Thoracic aorta (tissue), 2 donors: ENCODE measurements around the gene DPH7. TPM values are rescaled to one million over a fixed set of nuclear protein-coding genes. Genes with fewer than 3 reads are reported as not detected.

Source experiments
- ATAC-seq: fragments of 150-250 bp; one replicate; pipeline ENCODE4 v1.8.0; 2017; ENCODE audit warnings: low read depth; ENCODE audit not compliant: insufficient number of reproducible peaks, low FRiP score
- DNase-seq: peaks from one replicate; pipeline ENCODE4 v3.0.0-alpha.2; 2020; ENCODE audit warnings: low spot score
- H3K27ac ChIP-seq, 2 donors: fragments of 200-600 bp; sonication (generic); 1 replicate in 1 of 2; 2 replicates in 1 of 2; pipeline ENCODE4 v1.5.1; 2016; ENCODE audit warnings: mild to moderate bottlenecking in 2 of 2, moderate library complexity in 2 of 2
- H3K27me3 ChIP-seq: fragments of 200-600 bp; sonication (generic); replicated peaks from 2 replicates; pipeline ENCODE4 v1.6.0; 2016; ENCODE audit warnings: mild to moderate bottlenecking; ENCODE audit not compliant: insufficient read depth
- H3K36me3 ChIP-seq: fragments of 200-600 bp; sonication (generic); one replicate; pipeline ENCODE4 v1.5.1; 2016
- H3K4me1 ChIP-seq, 2 donors: fragments of 200-600 bp; sonication (generic); 1 replicate in 1 of 2; 2 replicates in 1 of 2; pipeline versions ENCODE4 v1.5.1 to v1.6.0; 2016; ENCODE audit warnings: low read depth in 2 of 2, mild to moderate bottlenecking in 1 of 2; ENCODE audit not compliant: control insufficient read depth in 1 of 2
- H3K4me3 ChIP-seq: fragments of 200-600 bp; sonication (generic); 2 replicates; pipeline ENCODE4 v1.5.1; 2016; ENCODE audit warnings: mild to moderate bottlenecking
- H3K9me3 ChIP-seq: fragments of 200-600 bp; sonication (generic); 2 replicates; pipeline ENCODE4 v1.5.1; 2016
- CTCF ChIP-seq: fragments of 200-600 bp; sonication (generic); IDR thresholded peaks from one replicate; pipeline ENCODE4 v1.5.1; 2019; ENCODE audit warnings: antibody characterized with exemption
- total RNA-seq, 2 donors: library from RNA; depleted of rRNA; stranded (reverse); fragments of >200 nt; gene quantifications; one replicate each; pipeline versions ENCODE4 v1.1.0 to v1.2.3, GENCODE V29; 2016

DPH7 gene
- total RNA-seq, 2 donors from 2014 or later, result 36.8 to 43.7 TPM

GRCh38 chr9:137509198-137509597 is 69.5 kb downstream of the DPH7 start:
- Histone ChIP-seq H3K27ac (no peak overlapping the region), H3K4me1 (no peaks in the 10 kb centered on the region), H3K4me3 (no peak overlapping the region), H3K36me3 (no peaks in the 10 kb centered on the region), H3K9me3 (no peaks in the 10 kb centered on the region), H3K27me3 (no peaks in the 10 kb centered on the region)
- TF ChIP-seq CTCF, result no peak
- DNase-seq, result no peak
- ATAC-seq, result no peak

- no peak for TF ChIP-seq CTCF
- no peak for ATAC-seq
- Histone ChIP-seq H3K4me3 (no peak overlapping the region), H3K27me3 (no peaks in the 10 kb centered on the region), H3K4me1 (no peaks in the 10 kb centered on the region), H3K27ac (no peak overlapping the region), H3K36me3 (no peaks in the 10 kb centered on the region), H3K9me3 (no peaks in the 10 kb centered on the region)
- DNase-seq, result no peak
These were observed 72.0 kb downstream of the DPH7 start for GRCh38 chr9:137506702-137507171.

GRCh38 chr9:137506274-137506673 is 72.5 kb downstream of the DPH7 start:
- Histone ChIP-seq H3K27ac (no peak overlapping the region), H3K36me3 (no peaks in the 10 kb centered on the region), H3K4me3 (no peak overlapping the region), H3K4me1 (no peaks in the 10 kb centered on the region), H3K9me3 (no peaks in the 10 kb centered on the region), H3K27me3 (no peaks in the 10 kb centered on the region)
- DNase-seq, result no peak
- no peak for TF ChIP-seq CTCF
- ATAC-seq, result no peak

- Histone ChIP-seq H3K9me3 (no peaks in the 10 kb centered on the region), H3K4me1 (no peaks in the 10 kb centered on the region), H3K4me3 (no peak overlapping the region), H3K27ac (no peak overlapping the region), H3K27me3 (no peaks in the 10 kb centered on the region), H3K36me3 (no peaks in the 10 kb centered on the region)
- DNase-seq (no peak), ATAC-seq (no peak)
- TF ChIP-seq CTCF, result no peak
These were observed 73.1 kb downstream of the DPH7 start for GRCh38 chr9:137505421-137506140.

Other genes starting within 250 kb of the DPH7 start
- gene EXD3, start 155.8 kb downstream of the DPH7 start, total RNA-seq, result 10 to 100 TPM; 22.7 to 29.4 TPM
- 1 to 10 TPM; 3.5 to 9.6 TPM for gene NOXA1, start 155.5 kb downstream of the DPH7 start, total RNA-seq
- gene ENTPD8, start 137.6 kb downstream of the DPH7 start, total RNA-seq, result not detected
- gene NSMF, start 119.6 kb downstream of the DPH7 start, total RNA-seq, result 100 to 1,000 TPM; 168 to 251 TPM
- 10 to 100 TPM; 12.7 to 21.4 TPM for gene PNPLA7, start 28.5 kb downstream of the DPH7 start, total RNA-seq
- 10 to 100 TPM; 23.5 to 54.3 TPM for gene MRPL41, start 27.0 kb downstream of the DPH7 start, total RNA-seq
- 10 to 100 TPM; 10.8 to 14.1 TPM for gene ZMYND19, start 11.6 kb upstream of the DPH7 start, total RNA-seq
- gene ARRDC1, start 26.8 kb upstream of the DPH7 start, total RNA-seq, result 10 to 100 TPM; 40.5 to 56.4 TPM
- gene EHMT1, start 40.1 kb upstream of the DPH7 start, total RNA-seq, result 100 to 1,000 TPM in 1 of 2 donors, 10 to 100 TPM in 1; 67.6 to 150 TPM